Central memory CD8-positive, alpha-beta T cell (primary cell): ENCODE measurements around the gene SYNM.

Source experiments
- ATAC-seq: fragments of 150-1000 bp; cut with Tn5 transposase; replicated peaks from 2 replicates; pipeline ENCODE4 v1.10.0; 2022; ENCODE audit warnings: mild to moderate bottlenecking, moderate FRiP score, moderate number of reproducible peaks; ENCODE audit not compliant: poor library complexity, severe bottlenecking; ENCODE audit errors: extremely low read depth
- DNase-seq, 2 donors: peaks; one replicate each; pipeline ENCODE4 v3.0.0; 2021; ENCODE audit warnings: low spot score in 2 of 2
- H3K27ac Mint-ChIP-seq: one replicate; pipeline ENCODE4 v1.8.0; 2022; ENCODE audit warnings: low read depth, mild to moderate bottlenecking, moderate library complexity, mixed read lengths
- H3K27me3 Mint-ChIP-seq: one replicate; pipeline ENCODE4 v1.8.0; 2022; ENCODE audit warnings: mixed read lengths
- H3K36me3 Mint-ChIP-seq: one replicate; pipeline ENCODE4 v1.8.0; 2022; ENCODE audit warnings: mild to moderate bottlenecking, moderate library complexity, mixed read lengths; ENCODE audit not compliant: insufficient read depth
- H3K4me1 Mint-ChIP-seq: one replicate; pipeline ENCODE4 v1.8.0; 2022; ENCODE audit warnings: mixed read lengths
- H3K4me3 Mint-ChIP-seq: one replicate; pipeline ENCODE4 v1.8.0; 2022; ENCODE audit warnings: mild to moderate bottlenecking, moderate library complexity, mixed read lengths
- H3K9me3 Mint-ChIP-seq: one replicate; pipeline ENCODE4 v1.8.0; 2022; ENCODE audit warnings: mixed read lengths

SYNM gene

DNA sequence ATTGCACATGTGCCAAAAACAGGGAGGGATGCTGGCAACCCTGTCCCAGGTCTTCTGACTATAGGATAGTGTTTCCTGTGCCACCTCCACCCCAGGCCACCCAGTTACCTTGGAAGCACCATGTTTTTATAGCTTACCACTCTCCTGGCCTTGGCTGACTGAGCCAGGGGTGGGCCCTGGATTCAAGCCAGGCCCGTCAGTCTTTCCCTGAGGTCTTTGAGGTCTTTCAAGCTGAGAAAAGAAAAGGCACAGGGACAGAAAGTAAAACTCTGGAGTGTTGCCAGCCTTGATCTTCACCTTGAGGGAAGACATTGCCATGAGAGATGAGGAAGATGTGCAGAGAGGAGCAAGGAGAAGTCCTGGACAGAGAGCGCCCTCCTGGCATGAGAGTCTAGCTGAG, 46.3 kb downstream of the SYNM start:
- H3K9me3 Mint-ChIP-seq, result no peaks in the 10 kb centered on the region
- H3K4me3 Mint-ChIP-seq, result no peak overlapping the region
- H3K27me3 Mint-ChIP-seq, result peaks cover 22% of the 10 kb centered on the region
- DNase-seq (no peak), ATAC-seq (no peak)
- no peak overlapping the region for H3K27ac Mint-ChIP-seq
- no peaks in the 10 kb centered on the region for H3K4me1 Mint-ChIP-seq
- H3K36me3 Mint-ChIP-seq, result no peaks in the 10 kb centered on the region

DNA sequence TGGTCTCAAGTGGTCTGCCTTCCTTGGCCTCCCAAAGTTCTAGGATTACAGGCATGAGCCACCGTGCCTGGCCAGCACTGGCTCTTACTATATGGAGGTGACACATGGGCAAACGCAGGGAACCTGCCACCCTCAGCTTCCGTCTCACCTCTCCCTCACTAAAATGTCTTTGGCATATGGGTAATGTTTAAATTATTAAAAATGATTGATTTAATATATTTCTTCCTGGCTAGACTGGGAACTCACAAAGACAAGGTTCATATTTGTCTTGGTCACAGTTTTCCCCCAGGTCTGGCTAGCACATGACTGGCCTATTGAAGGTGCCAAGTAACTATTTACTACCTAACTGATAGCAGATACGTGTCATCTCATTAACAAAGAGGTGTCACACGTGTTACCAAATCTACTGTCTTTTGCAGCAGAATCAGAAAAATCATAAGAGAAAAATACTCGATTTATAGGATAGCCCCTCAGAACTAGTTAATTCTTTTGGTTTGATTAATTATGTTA, 48.2 kb downstream of the SYNM start:
- no peak overlapping the region for H3K27ac Mint-ChIP-seq
- H3K4me1 Mint-ChIP-seq, result no peaks in the 10 kb centered on the region
- H3K4me3 Mint-ChIP-seq, result no peak overlapping the region
- peaks cover 20% of the 10 kb centered on the region for H3K27me3 Mint-ChIP-seq
- ATAC-seq (no peak), DNase-seq (no peak)
- no peaks in the 10 kb centered on the region for H3K9me3 Mint-ChIP-seq
- no peaks in the 10 kb centered on the region for H3K36me3 Mint-ChIP-seq

DNA sequence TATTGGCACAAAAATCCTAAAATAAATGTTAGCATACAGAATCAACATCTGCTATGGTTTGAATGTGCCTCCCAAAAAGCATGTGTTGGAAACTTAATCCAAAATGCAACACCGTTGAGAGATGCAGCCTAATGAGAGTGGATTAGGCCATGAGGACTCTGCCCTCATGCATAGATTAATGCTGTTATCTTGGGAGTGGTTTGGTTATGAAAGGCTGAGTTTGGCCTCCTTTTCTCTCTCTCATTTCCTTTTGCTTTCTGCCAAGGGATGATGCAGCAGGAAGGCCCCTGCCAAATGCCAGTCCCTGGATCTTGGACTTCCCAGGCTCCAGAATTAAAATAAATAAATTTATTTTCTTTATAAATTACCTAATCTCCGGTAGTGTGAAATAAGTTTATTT, 49.4 kb downstream of the SYNM start:
- Mint-ChIP-seq H3K27me3 (peaks cover 28% of the 10 kb centered on the region), H3K4me3 (no peak overlapping the region)

DNA sequence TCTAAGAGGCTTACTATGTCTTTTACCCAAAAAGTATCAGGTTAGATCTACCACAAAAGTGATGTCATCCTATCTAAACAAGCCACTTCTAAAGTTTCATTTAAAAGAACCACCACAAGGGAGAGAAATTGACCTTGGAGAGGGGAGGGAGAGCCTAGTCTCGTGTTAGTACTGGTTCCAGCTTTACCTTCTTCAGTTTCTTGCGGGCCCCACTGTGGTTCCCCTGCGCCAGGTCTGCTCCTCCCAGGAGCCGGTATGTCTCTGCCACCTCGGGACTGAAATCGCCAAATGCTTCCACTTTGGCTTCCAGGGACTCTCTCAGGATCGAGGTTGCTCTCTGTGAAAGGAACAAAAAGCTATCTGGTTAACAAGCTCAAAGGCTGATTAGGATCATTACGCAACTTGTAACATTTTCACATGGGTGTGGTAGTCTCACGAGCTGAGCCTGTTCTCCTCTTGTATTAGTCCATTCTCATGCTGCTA, 51.1 kb downstream of the SYNM start:
- Mint-ChIP-seq H3K36me3 (no peaks in the 10 kb centered on the region), H3K27ac (no peak overlapping the region), H3K9me3 (no peaks in the 10 kb centered on the region), H3K27me3 (peaks cover 24% of the 10 kb centered on the region), H3K4me3 (no peak overlapping the region), H3K4me1 (no peaks in the 10 kb centered on the region)
- DNase-seq (no peak), ATAC-seq (no peak)

More for the DNA sequence above, 49.4 kb downstream of the SYNM start:
- no peaks in the 10 kb centered on the region for H3K9me3 Mint-ChIP-seq
- H3K4me1 Mint-ChIP-seq, result no peaks in the 10 kb centered on the region
- H3K36me3 Mint-ChIP-seq, result no peaks in the 10 kb centered on the region
- DNase-seq (no peak), ATAC-seq (no peak)
- no peak overlapping the region for H3K27ac Mint-ChIP-seq

DNA sequence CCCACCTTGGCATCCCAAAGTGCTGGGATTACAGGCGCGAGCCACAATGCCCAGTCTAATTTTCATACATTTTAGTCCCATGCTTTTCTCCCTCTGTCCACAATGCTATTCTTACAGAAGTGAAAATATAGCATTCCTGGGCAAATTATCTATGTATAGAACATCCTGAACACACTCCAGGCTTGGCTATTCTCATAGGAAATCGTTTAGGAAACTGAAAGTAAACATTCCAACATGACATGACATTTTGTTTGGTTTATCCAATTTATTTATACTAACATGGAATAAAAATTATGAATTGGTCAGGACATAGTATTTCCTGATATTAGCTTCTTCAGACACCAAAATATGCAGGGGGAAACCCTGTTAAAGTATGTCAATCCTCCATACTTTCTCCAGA, 52.6 kb downstream of the SYNM start:
- Mint-ChIP-seq H3K27me3 (peaks cover 10% of the 10 kb centered on the region), H3K4me3 (no peak overlapping the region), H3K4me1 (no peaks in the 10 kb centered on the region), H3K27ac (no peak overlapping the region), H3K36me3 (no peaks in the 10 kb centered on the region), H3K9me3 (no peaks in the 10 kb centered on the region)
- ATAC-seq, result no peak
- no peak for DNase-seq

DNA sequence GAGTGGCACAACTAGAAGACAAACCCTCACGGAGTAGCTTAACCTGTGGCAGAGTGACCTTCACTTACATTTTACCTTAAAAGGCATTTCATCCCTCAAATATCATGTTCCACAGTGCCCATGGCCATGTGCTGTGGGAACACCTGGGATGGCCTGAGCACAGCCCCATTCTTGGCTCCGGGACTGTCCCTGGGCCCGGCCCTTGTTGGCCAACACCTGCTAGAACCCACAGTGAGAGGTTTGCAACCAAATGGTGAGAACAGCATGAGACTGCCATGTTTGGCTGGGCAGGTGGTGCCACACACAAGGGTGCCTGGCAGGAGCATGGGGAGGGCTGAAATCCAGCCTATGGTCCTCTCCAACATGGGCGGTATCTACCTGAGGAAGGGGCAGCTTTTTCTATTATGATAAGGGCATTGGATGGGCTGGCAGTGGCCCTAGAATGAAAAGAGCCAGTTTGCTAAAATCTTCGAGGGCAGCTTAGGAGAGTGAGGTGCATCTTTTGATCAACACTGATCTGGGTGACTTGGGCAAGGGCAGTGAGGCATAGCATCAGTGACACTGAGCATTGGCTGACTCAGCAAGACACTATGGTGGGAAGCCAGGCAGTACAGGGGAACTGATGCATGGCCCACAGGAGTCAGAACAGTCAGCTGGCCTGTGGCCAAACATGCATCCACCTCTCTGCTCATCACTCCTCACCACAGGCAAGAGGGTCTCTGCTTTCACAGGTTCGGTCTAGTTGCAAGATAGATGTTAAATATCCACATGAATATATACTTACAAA, 53.9 kb downstream of the SYNM start:
- DNase-seq (no peak), ATAC-seq (no peak)
- H3K27ac Mint-ChIP-seq, result no peak overlapping the region
- no peaks in the 10 kb centered on the region for H3K9me3 Mint-ChIP-seq
- no peak overlapping the region for H3K4me3 Mint-ChIP-seq
- no peaks in the 10 kb centered on the region for H3K4me1 Mint-ChIP-seq
- peaks cover 10% of the 10 kb centered on the region for H3K27me3 Mint-ChIP-seq
- no peaks in the 10 kb centered on the region for H3K36me3 Mint-ChIP-seq

DNA sequence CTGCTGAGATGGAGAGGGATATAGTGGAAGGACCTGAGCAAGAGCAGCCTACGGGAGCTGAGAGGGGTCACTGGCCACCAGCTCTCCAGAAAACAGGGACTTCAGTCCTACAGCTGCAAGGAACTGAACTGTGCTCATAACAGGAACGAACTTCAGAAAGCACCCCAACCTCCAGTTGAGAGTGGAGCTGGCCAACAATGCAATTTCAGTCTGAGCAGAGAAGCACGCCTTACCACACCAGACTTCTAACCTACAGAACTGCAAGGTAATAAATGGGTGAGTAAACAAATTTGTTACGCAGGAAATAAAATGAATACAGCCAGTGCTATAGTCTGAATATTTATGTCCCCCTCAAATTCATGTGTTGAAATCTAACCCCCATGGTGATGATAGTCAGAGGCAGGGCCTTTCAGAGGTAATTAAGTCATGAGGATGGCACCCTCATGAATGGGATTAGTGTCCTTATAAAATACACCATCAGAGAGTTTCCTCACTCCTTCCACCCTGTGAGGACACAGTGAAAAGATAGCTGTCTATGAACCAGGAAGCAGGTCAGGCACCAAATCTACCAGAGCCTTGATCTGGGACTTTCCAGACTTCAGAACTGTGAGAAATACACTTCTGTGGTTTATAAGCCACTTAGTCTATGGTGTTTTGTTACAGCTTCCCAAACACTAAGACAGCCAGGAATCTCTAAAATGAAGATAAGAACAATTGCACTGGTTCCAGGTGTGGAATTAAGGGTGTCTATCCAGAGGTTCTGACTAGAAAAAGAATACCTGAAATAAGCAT, 58.6 kb downstream of the SYNM start:
- no peak for DNase-seq
- Mint-ChIP-seq H3K9me3 (no peaks in the 10 kb centered on the region), H3K36me3 (no peaks in the 10 kb centered on the region), H3K4me1 (no peaks in the 10 kb centered on the region), H3K27me3 (peaks cover 10% of the 10 kb centered on the region), H3K4me3 (no peak overlapping the region), H3K27ac (no peak overlapping the region)
- no peak for ATAC-seq

DNA sequence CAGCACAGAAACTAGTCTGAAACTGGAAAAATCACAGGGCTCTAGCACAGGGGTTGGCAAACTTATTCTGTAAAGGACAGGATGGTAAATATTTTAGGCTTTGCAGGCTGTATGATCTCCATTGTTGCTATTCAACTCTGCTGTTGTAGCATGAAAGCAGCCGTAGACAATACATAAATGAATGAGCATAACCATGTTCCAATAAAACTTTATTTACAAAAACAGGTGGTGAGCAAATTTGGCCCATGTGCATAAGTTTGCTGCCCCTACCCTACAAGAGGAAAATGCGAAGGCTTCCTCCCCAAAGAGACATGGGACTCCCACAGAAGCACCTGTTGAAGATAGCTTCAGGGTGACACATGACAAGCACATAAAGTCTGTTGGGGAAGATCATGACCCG, 59.2 kb downstream of the SYNM start:
- ATAC-seq (no peak), DNase-seq (no peak)
- Mint-ChIP-seq H3K9me3 (no peaks in the 10 kb centered on the region), H3K4me1 (no peaks in the 10 kb centered on the region), H3K27ac (no peak overlapping the region), H3K36me3 (no peaks in the 10 kb centered on the region), H3K27me3 (peaks cover 3% of the 10 kb centered on the region), H3K4me3 (no peak overlapping the region)

DNA sequence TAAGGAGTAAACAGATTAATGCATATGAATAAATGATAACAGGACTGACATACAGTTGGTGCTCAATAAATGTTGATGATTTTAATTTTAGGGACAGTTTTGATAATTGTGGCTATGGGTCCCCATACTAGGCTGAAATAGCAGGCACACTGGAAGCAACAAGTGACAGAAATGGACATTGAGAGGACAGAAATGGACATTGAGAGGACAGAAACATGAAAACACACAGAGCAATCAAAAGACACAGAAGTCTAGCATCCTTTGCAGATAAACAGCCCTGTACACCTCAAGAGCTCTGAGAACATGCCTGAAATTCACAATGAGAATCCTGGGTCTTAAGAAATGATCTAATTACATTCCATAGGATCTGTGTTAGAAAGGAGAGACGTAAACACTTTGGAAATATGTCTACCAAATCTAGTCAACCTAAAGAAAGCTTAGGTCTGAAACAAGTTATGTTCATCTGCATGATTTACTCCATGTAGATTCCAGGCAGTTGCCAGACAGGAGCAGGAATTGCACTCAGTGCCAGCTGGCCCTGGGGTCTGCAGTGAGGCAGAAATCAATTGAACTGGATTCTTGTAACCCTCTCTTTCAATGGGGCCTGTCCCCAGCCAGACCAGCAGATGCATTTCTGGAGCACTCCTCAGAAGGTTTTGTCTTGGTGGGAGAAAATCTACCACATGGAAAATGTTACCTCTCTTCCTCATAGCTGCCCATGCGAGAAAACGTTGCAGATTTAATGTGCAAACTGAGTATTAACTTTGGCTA, 60.3 kb downstream of the SYNM start:
- Mint-ChIP-seq H3K4me1 (no peaks in the 10 kb centered on the region), H3K36me3 (no peaks in the 10 kb centered on the region), H3K27ac (no peak overlapping the region), H3K27me3 (no peaks in the 10 kb centered on the region), H3K9me3 (no peaks in the 10 kb centered on the region), H3K4me3 (no peak overlapping the region)
- ATAC-seq (no peak), DNase-seq (no peak)

DNA sequence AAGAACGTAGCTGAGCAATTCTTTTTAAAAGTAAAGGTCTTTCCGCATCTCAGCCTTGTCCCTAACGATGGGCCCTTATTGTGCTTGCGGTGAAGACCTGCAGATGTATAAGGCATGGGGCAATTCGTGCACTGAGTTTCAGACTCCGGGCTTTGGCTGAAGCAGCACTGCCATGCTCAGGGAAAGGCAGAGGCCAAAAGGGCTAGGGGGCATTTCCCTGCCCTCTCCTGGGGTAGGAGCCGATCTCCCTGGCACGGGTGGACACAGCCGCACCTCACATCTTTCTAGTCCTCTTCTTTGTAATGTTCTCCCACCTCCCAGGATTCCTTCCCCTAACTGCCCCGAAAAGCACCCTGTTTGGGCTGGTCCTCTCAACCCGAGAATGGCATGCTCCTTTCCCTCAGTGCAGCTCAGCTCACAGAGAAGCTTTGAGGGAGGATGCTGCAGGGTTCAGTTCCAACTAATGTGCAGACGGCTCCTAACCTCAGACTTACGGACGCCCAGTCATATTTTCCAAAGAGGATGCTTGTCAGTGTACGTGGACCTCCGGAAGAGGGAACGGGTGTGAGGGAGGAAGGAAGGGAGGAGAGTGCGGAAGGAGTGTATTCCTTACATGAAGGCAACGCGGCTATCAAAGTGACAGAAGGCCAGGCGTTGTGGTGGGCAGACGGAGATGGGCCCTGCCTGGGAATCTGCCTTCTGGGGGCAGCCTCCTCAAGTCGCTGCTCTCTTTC, 61.2 kb downstream of the SYNM start:
- Mint-ChIP-seq H3K9me3 (no peaks in the 10 kb centered on the region), H3K27me3 (no peaks in the 10 kb centered on the region), H3K36me3 (no peaks in the 10 kb centered on the region), H3K27ac (no peak overlapping the region), H3K4me1 (no peaks in the 10 kb centered on the region), H3K4me3 (no peak overlapping the region)
- ATAC-seq, result no peak
- DNase-seq, result no peak

DNA sequence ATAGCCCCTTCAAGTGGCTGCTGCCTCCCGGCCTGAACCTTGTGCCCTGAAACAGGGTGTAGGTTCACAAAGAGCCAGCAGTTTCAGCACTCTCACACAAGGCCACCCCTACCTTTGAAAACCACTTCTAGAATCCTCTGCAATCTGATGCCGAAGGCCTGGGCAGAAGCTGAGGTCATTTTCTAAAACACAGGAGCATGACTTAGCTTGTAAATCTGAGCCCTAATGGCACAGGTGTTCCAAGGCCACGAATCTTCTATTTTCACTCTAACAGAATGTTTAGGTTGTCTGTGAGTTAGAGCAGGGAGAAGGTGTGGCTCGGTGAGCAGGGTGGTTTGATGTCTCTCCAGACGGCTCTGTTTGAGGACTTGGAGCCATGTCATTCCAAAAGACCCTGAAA, 62.3 kb downstream of the SYNM start:
- Mint-ChIP-seq H3K9me3 (no peaks in the 10 kb centered on the region), H3K27ac (no peak overlapping the region), H3K27me3 (no peaks in the 10 kb centered on the region), H3K36me3 (no peaks in the 10 kb centered on the region), H3K4me1 (no peaks in the 10 kb centered on the region), H3K4me3 (no peak overlapping the region)
- DNase-seq (no peak), ATAC-seq (no peak)

DNA sequence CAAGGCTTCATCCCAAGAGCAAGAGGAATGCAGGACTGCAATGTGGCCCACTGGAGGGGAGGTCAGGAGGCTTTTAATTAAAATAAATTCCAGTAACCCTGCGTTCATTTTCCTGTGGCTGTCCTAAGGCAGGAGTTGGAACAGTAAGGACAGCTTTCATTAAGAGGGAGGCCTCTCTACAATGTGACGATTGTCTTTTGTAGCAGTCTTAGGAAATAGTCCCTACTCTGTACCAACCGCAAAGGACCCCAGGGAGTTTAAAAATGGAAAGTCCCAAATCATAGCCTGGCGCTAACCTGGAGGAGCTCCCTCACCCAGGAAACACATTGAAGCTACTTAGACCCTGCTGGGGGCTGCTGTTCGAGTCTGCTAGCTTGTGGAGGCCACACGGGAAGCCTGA, 62.8 kb downstream of the SYNM start:
- H3K4me1 Mint-ChIP-seq, result no peaks in the 10 kb centered on the region
- no peaks in the 10 kb centered on the region for H3K36me3 Mint-ChIP-seq
- ATAC-seq (no peak), DNase-seq (no peak)
- H3K4me3 Mint-ChIP-seq, result no peak overlapping the region
- no peaks in the 10 kb centered on the region for H3K27me3 Mint-ChIP-seq
- no peaks in the 10 kb centered on the region for H3K9me3 Mint-ChIP-seq
- no peak overlapping the region for H3K27ac Mint-ChIP-seq
